Parathyroid adenoma (tissue), 2 donors: ENCODE data around the gene CIT.
A peak's percentile ranks its signal among the peaks of the same experiment; 100 is the strongest.

ENCODE experiments used
- H2AFZ ChIP-seq: fragments of 300-600 bp; sonication (generic); one replicate; pipeline ENCODE4 v1.7.0; 2017; ENCODE audit warnings: antibody characterized with exemption, mild to moderate bottlenecking
- H3K27ac ChIP-seq: fragments of 300-600 bp; sonication (generic); one replicate; pipeline ENCODE4 v1.7.0; 2017
- H3K27me3 ChIP-seq: fragments of 300-600 bp; sonication (generic); one replicate; pipeline ENCODE4 v1.7.0; 2017; ENCODE audit warnings: low read length; ENCODE audit not compliant: control insufficient read depth, insufficient read depth
- H3K36me3 ChIP-seq: fragments of 300-600 bp; sonication (generic); one replicate; pipeline ENCODE4 v1.7.0; 2017; ENCODE audit warnings: low read length; ENCODE audit not compliant: control insufficient read depth, insufficient read depth
- H3K4me1 ChIP-seq: fragments of 300-600 bp; sonication (generic); one replicate; pipeline ENCODE4 v1.7.0; 2017; ENCODE audit warnings: control low read depth
- H3K4me2 ChIP-seq: fragments of 300-600 bp; sonication (generic); one replicate; pipeline ENCODE4 v1.7.0; 2017; ENCODE audit warnings: low read length
- H3K4me3 ChIP-seq: fragments of 300-600 bp; sonication (generic); one replicate; pipeline ENCODE4 v1.7.0; 2017; ENCODE audit warnings: low read depth, low read length
- H3K79me2 ChIP-seq: fragments of 300-600 bp; sonication (generic); one replicate; pipeline ENCODE4 v1.7.0; 2017; ENCODE audit warnings: control low read depth
- H3K9ac ChIP-seq: fragments of 300-600 bp; sonication (generic); one replicate; pipeline ENCODE4 v1.7.0; 2017; ENCODE audit warnings: mild to moderate bottlenecking
- H3K9me3 ChIP-seq: fragments of 300-600 bp; sonication (generic); one replicate; pipeline ENCODE4 v1.7.0; 2017; ENCODE audit warnings: low read length; ENCODE audit not compliant: control insufficient read depth
- CTCF ChIP-seq: fragments of 300-600 bp; sonication (generic); IDR thresholded peaks from one replicate; pipeline ENCODE4 v1.7.0; 2017; ENCODE audit warnings: antibody characterized with exemption, mild to moderate bottlenecking
- donor health status: primary hyperparathyroidism.

Gene CIT

DNA sequence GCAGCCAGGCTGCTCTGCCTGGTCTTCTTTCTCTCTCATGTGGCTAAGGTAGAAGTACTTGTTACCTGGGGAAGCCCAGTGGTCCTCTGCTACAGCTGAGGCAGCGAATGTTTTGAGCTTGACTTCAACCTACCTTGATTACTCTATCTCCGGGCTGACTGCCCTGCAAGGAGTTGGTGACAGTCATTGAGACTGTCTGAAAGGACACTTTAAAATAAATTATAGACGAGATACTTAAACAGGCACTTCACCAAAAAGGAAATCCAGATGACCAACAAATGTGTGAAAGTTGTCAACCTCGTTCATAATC is 474 bp upstream of the CIT start:
- Histone ChIP-seq H3K27ac (no peak overlapping the region), H3K27me3 (no peaks in the 10 kb centered on the region), H3K36me3 (no peaks in the 10 kb centered on the region), H3K4me3 (peak overlapping the region; percentile 78), H2AFZ (peak overlapping the region; percentile 98), H3K4me1 (no peaks in the 10 kb centered on the region), H3K9ac (no peak overlapping the region), H3K79me2 (no peaks in the 10 kb centered on the region), H3K4me2 (peak overlapping the region; percentile 79), H3K9me3 (no peaks in the 10 kb centered on the region)
- TF ChIP-seq CTCF, result no peak

DNA sequence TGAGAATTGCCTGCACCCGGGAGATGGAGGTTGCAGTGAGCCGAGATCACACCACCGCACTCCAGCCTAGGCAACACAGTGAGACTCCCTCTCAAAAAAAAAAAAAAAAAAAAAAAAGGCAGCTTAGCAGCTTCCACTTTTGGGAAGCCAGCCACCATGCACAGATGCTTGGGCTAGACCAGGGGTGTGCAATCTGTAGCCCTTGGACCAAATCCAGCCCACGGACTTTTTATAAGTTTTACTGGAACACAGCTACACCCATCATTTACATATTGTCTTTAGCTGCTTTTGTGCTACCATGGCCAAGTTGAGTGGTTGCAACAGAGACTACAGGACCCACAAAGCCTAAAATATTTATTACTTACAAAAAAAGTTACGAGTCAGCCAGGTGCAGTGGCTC is 6.7 kb downstream of the CIT start:
- no peaks in the 10 kb centered on the region for H3K4me1 ChIP-seq
- no peaks in the 10 kb centered on the region for H3K9me3 ChIP-seq
- H3K36me3 ChIP-seq, result no peaks in the 10 kb centered on the region
- H3K79me2 ChIP-seq, result no peaks in the 10 kb centered on the region
- H3K4me2 ChIP-seq, result no peak overlapping the region
- TF ChIP-seq CTCF, result no peak
- no peak overlapping the region for H3K27ac ChIP-seq
- H3K9ac ChIP-seq, result no peak overlapping the region
- H3K4me3 ChIP-seq, result no peak overlapping the region
- no peak overlapping the region for H2AFZ ChIP-seq
- no peaks in the 10 kb centered on the region for H3K27me3 ChIP-seq

GRCh38 chr12:119869720-119870119 is 7.4 kb downstream of the CIT start:
- Histone ChIP-seq H3K4me3 (no peak overlapping the region), H3K36me3 (no peaks in the 10 kb centered on the region), H3K4me1 (no peaks in the 10 kb centered on the region), H3K9me3 (no peaks in the 10 kb centered on the region), H3K4me2 (no peak overlapping the region), H3K27ac (no peak overlapping the region), H3K9ac (no peak overlapping the region), H3K79me2 (no peaks in the 10 kb centered on the region), H3K27me3 (no peaks in the 10 kb centered on the region), H2AFZ (no peak overlapping the region)
- TF ChIP-seq CTCF, result no peak

DNA sequence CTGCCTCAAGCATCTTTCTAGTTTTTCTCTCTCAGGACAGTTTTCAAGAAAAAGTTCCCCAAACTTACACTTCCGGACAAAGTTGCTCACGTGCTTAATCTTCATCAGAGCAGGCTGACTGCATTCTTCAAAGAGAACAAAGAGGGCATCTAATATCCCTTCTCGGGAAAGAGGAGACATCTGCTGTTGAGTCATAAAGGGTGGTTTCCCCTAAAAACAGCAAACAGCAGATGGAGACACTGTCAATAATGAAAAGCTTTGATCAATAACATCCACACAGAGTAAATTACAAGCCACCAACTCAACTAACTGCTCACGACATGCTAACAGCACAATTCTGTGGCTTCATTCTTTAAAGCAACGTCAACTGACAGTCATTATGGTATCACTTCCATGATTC is 8.1 kb downstream of the CIT start:
- Histone ChIP-seq H3K36me3 (no peaks in the 10 kb centered on the region), H3K4me1 (no peaks in the 10 kb centered on the region), H2AFZ (no peak overlapping the region), H3K27me3 (no peaks in the 10 kb centered on the region), H3K9me3 (no peaks in the 10 kb centered on the region), H3K27ac (no peak overlapping the region), H3K4me2 (no peak overlapping the region), H3K79me2 (no peaks in the 10 kb centered on the region), H3K4me3 (no peak overlapping the region), H3K9ac (no peak overlapping the region)
- no peak for TF ChIP-seq CTCF

GRCh38 chr12:119864591-119864990 is 12.5 kb downstream of the CIT start:
- no peak for TF ChIP-seq CTCF
- Histone ChIP-seq H3K36me3 (no peaks in the 10 kb centered on the region), H3K79me2 (no peaks in the 10 kb centered on the region)

More at GRCh38 chr12:119864591-119864990, 12.5 kb downstream of the CIT start:
- H2AFZ ChIP-seq, result no peak overlapping the region
- no peak overlapping the region for H3K4me2 ChIP-seq
- no peak overlapping the region for H3K27ac ChIP-seq
- H3K4me3 ChIP-seq, result no peak overlapping the region
- H3K4me1 ChIP-seq, result no peaks in the 10 kb centered on the region
- H3K9me3 ChIP-seq, result no peaks in the 10 kb centered on the region
- H3K27me3 ChIP-seq, result no peaks in the 10 kb centered on the region
- H3K9ac ChIP-seq, result no peak overlapping the region
